GM10248 (cell line): ENCODE results near the gene RGL1.

Experiments
- CTCF ChIA-PET: fragments of 300-600 bp; sonication (Branson Sonifier 250); formaldehyde crosslinking; extraction: SDS; loops from one replicate; lab custom pipeline; 2021; ENCODE audit warnings: antibody characterized with exemption; lab: Yijun Ruan, JAX
- POLR2A ChIA-PET: fragments of 350-650 bp; sonication (Branson Sonifier 250); formaldehyde crosslinking; extraction: SDS; loops from one replicate; lab custom pipeline; 2020; ENCODE audit warnings: antibody characterized with exemption; lab: Yijun Ruan, JAX
- DNase-seq: peaks from one replicate; pipeline ENCODE4 v3.0.0; 2012; ENCODE audit errors: extremely low spot score
- TF ChIP-seq, protein P1 (sequence below): IDR thresholded peaks from 2 replicates; pipeline ENCODE4 v1.5.1; 2012; ENCODE audit warnings: mild to moderate bottlenecking, low read depth; ENCODE audit errors: extremely low read depth, missing control alignments, control extremely low read depth

The RGL1 gene

DNA sequence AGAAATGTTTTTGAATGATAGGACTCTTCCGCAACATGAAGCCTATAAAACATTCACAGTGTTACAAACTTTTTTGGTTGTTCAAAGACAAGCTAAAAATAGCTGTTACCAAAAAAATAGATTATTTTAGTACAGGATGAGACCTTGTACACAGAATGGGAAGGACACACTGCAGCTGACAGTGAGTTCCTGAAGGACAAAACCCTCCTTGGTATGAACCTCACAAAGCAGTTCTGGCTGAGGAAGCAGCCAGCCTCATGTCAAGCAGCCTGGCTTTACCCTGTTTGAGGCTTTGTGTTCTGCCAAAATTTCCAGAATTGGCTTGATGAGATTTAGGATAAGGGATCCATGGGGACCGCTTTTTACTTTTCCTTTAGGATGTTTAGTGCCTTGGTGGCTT, 93.7 kb downstream of the RGL1 start:
- DNase-seq: no peak
- TF ChIP-seq, protein P1, sequence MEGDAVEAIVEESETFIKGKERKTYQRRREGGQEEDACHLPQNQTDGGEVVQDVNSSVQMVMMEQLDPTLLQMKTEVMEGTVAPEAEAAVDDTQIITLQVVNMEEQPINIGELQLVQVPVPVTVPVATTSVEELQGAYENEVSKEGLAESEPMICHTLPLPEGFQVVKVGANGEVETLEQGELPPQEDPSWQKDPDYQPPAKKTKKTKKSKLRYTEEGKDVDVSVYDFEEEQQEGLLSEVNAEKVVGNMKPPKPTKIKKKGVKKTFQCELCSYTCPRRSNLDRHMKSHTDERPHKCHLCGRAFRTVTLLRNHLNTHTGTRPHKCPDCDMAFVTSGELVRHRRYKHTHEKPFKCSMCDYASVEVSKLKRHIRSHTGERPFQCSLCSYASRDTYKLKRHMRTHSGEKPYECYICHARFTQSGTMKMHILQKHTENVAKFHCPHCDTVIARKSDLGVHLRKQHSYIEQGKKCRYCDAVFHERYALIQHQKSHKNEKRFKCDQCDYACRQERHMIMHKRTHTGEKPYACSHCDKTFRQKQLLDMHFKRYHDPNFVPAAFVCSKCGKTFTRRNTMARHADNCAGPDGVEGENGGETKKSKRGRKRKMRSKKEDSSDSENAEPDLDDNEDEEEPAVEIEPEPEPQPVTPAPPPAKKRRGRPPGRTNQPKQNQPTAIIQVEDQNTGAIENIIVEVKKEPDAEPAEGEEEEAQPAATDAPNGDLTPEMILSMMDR: no peak
- CTCF ChIA-PET: interaction anchor here (0.6 to 5.9 kb wide), 14 partner anchors 9 to 247 kb away, joined by 3 to 58 read pairs (median 5); no protein-coding TSS in a partner anchor
- POLR2A ChIA-PET: no interaction called here

DNA sequence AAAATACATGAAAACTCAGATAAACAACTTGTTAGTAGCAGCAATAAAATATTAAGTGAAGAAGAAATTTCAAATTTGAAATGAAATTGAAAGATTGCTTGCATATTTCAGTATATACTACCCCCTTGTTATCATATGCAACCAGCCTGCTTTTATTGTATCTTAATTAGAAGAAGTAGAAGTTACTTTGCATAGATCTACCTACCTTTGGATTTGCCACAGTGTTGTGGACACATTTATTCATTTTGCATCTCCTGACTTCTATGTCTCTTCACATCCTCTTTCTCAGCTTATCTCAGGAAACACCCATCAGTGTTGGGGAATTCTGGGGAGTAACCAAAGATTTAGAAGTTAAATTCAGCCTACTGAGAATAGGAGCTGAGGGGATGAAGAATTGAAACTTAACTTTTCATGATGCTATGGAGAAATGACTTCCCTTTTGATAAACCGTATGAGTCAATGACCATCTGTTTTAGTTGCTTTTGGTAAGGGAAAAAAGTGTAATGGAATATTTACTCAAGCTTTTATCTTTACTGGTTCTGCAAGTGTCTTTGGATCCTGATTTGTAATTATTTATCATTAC, 96.9 kb downstream of the RGL1 start:
- CTCF ChIA-PET: interaction anchor here (1.0 to 1.7 kb wide), 6 partner anchors 9 to 246 kb away, joined by 3 to 9 read pairs (median 6); no protein-coding TSS in a partner anchor
- DNase-seq: no peak
- TF ChIP-seq, protein P1: no peak
- POLR2A ChIA-PET: interaction anchor here (0.8 to 1.1 kb wide), 2 partner anchors 9 to 68 kb away, joined by 3 to 7 read pairs; no protein-coding TSS in a partner anchor

DNA sequence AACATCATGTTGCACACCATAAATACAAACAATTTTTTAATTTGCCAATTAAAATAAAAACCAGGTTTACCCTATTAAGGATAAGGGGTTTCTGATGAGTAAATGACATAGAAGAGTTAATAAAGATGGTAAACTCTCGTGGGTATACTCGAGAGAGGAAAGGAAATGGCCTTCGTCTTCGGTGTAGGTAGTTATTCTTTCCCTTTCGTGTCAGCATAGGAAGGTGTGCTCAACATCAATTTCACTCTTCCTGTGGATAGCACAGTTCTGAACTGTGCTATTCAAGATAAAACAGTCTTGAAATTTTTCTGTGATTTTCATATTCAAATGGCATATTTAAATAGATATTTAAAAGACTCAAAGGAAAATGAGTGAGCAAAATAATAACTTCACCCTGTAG, 98.2 kb downstream of the RGL1 start:
- TF ChIP-seq, protein P1: no peak
- CTCF ChIA-PET: interaction anchor here (1.3 to 2.8 kb wide), 5 partner anchors 8 to 248 kb away, joined by 5 to 20 read pairs (median 6); no protein-coding TSS in a partner anchor
- no peak for DNase-seq
- POLR2A ChIA-PET: no interaction called here

GRCh38 chr1:183905508-183906113, 100.7 kb downstream of the RGL1 start:
- TF ChIP-seq, protein P1: no peak
- ChIA-PET POLR2A (no interaction called here), CTCF (interaction anchor here (1.9 to 2.8 kb wide), 2 partner anchors 9 to 13 kb away, joined by 6 to 20 read pairs; no protein-coding TSS in a partner anchor)
- no peak for DNase-seq

DNA sequence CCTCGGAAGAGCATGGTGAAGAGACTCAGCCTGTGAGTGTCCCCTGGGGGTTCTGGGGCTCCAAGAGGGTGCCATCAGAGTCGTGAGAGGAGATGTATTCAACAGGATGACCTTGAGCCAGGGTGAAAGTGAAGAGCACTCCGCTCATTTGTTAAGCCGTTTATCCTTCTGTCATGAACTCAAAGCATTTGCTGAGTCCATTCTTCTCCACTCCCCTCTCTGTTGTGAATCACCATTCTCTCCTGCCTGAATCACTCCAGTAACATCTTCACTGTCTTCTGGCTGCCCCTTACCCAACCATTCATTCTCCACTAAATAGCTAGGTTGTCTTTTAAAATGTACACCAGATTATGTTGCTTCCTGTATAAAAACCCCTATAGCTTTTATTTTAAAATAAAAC, 102.2 kb downstream of the RGL1 start:
- no peak for DNase-seq
- TF ChIP-seq, protein P1: no peak
- CTCF ChIA-PET: interaction anchor here (0.8 to 2.1 kb wide), 7 partner anchors 9 to 273 kb away, joined by 3 to 12 read pairs (median 7); no protein-coding TSS in a partner anchor
- POLR2A ChIA-PET: no interaction called here

DNA sequence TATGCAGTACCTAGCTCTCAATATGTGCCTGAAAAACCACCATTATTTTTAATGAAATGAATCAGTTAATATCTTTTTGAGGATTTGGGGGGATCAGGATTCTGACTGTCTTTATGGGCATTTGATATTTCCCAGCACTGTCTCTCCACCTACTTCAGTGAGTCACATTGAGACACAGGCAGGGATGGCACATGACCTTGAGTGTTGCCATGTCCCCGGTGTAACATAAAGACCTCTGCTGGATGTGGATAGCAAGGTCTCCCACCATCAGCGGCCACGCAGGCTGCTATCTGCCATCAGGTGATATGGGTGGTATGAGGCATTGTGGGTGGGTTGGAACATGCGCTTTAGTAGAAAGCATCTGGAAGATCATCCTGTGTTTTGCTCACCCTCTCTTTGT, 103.2 kb downstream of the RGL1 start:
- CTCF ChIA-PET: interaction anchor here (0.8 to 2.1 kb wide), 8 partner anchors 8 to 274 kb away, joined by 3 to 12 read pairs (median 6); no protein-coding TSS in a partner anchor
- TF ChIP-seq, protein P1: no peak
- POLR2A ChIA-PET: no interaction called here
- no peak for DNase-seq
